PC-9 (cell line): ENCODE results near the gene NFAM1.

Source experiments
- CTCF ChIP-seq: fragments of 200-600 bp; sonication (generic); conservative IDR thresholded peaks from 2 replicates; pipeline ENCODE4 v1.6.1; 2017; ENCODE audit warnings: mixed run types, antibody characterized with exemption, mild to moderate bottlenecking, moderate library complexity
- EZH2 ChIP-seq: fragments of 200-600 bp; sonication (generic); IDR thresholded peaks from 2 replicates; pipeline ENCODE4 v1.8.0; 2017; ENCODE audit warnings: antibody characterized with exemption, low read depth

- TF ChIP-seq EZH2 (no peak), CTCF (no peak)
Observed at GRCh38 chr22:42389143-42389542, 43.1 kb downstream of the NFAM1 start.
